GM21786 (cell line): ENCODE results near the gene PAK5.
A peak's percentile ranks its signal among the peaks of the same experiment; 100 is the strongest.

Experiments
- ATAC-seq: cut with Tn5 transposase; IDR thresholded peaks from one replicate; pipeline ENCODE4 v1.9.1; 2021; ENCODE audit not compliant: unreplicated experiment

PAK5 gene

GRCh38 chr20:9626357-9626756 is 212.5 kb downstream of the PAK5 start:
- ATAC-seq = no peak

- ATAC-seq = no peak
Observed at GRCh38 chr20:9617940-9618339, 220.9 kb downstream of the PAK5 start.

- ATAC-seq = peak; percentile 44
Observed at GRCh38 chr20:9616833-9617461, 221.9 kb downstream of the PAK5 start.

- no peak for ATAC-seq
Observed at GRCh38 chr20:9616455-9616805, 222.4 kb downstream of the PAK5 start.

- peak; percentile 96 for ATAC-seq
Observed at GRCh38 chr20:9615766-9616454, 223.0 kb downstream of the PAK5 start.

- no peak for ATAC-seq
Observed at GRCh38 chr20:9615118-9615517, 223.8 kb downstream of the PAK5 start.

DNA sequence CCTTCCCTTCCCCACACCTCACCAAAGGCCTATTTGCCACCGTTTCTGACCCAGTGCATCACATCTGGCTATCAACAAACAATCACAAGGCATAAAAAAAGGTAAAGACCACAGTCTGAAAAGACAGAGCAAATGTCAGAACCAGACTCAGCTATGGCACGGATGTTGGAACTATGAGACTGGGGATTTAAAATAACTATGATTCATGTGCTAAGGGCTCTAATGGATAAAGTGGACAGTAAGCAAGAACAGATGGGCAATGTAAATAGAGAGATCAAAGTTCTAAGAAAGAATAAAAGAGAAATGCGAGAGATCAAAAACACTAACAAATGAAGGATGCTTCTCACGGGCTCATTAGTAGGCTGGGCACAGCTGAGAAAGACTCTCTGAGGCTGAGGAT is 225.0 kb downstream of the PAK5 start:
- no peak for ATAC-seq

GRCh38 chr20:9611921-9612320 is 227.0 kb downstream of the PAK5 start:
- ATAC-seq = no peak

DNA sequence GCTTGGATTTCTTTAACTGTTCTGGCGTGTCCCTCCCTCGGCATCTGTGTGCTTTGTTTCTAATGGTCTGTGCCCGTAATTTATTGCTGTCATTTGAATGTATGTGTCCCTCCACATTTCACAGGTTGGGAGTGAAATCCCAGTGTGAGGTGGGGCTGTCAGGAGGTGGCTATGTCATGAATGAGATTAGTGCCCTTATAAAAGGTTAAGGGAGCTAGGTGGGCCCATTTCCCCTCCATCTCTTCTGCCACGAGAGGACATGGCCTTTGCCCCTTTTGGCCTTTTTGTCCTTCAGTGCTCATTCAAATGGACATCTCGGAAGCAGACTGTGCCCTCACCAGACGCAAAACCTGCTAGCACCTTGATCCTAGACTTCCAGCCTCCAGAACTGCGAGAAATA is 228.2 kb downstream of the PAK5 start:
- ATAC-seq = no peak

DNA sequence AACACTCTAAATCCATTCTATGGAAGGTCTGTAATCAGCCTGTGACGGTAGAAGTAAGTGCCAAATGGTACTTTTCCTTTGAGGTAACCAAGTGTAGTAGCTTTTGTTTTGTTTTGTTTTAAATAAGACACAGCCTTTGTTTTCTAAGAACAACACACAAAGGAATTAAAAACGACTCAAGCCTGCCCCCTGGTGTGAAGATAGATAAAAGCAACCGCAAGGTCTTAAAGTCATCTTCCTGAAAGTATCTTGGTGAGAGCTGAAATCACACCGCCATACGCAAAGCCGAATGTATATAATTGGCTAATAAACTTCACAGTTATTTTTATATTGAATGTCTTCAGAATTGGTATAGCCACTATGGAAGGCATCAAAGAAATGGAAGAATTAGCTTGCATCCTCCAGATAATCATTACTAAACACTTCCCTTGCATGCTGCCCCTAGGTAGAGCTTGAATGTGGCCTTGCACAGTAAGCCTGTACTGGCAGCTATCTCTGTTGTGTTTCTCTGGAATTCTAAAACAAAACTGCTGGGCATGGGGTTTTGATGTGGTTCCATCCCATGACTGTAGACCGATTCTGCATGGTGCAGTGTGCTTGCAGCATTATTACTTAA is 228.9 kb downstream of the PAK5 start:
- ATAC-seq = peak; percentile 62

- no peak for ATAC-seq
Observed at GRCh38 chr20:9608639-9609340, 230.1 kb downstream of the PAK5 start.

- ATAC-seq = no peak
Observed at GRCh38 chr20:9602847-9603183, 236.1 kb downstream of the PAK5 start.

DNA sequence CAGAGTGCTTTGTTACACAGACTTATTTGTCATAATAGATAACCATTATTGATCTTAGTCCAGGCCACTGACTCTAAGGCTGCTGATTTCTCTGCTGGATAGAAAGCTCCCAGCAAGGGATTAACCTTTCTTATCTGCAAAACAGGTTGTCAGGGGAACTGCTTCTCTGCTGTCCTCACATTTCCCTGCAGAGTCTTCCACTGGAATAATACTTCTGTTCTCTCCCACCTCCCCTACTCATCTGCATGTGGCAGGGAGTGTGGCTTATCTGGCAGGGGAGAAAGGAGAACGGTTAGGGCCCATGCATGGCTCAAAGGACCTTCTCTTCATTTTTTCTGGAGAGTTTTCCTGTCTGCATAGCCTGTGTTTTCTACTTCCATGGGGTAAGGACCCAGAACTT is 238.3 kb downstream of the PAK5 start:
- no peak for ATAC-seq

DNA sequence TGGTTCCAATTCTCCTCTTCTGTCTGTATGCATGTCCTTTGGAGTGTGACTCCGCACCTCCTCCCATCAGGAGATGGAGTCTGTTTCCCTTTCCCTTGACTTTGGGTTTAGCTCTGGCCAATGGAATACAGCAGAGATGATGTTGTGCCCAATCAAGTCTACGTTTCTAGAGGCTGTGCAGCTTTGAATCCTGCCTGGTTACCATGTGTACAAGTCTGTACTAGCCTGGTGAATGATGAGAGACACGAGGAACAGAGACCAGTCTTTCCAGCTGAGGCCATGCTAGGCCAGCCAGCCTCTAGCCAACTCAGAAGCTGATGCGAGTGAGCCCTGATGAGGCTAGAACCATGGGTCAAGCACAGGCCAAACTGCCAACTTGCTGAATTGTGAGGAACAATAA is 241.3 kb downstream of the PAK5 start:
- ATAC-seq = no peak

DNA sequence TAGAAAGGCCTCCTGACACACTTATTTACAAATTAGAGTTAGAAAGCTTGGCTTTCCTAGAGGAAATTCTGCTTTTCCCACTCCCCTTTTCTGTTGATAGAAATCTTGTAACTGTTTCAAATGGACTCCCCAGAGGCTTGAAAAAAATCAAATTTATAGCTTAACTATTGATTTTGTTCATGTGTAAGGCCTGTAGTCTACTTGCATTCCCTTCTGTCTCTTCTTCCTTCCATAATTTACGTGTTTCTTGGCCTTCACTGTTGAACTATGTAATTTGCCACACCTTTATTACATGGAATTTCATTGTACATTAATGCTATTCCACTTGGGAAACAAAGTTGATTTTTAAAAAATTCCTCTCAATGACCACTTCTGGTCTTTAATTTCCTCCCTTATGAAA is 243.1 kb downstream of the PAK5 start:
- no peak for ATAC-seq

DNA sequence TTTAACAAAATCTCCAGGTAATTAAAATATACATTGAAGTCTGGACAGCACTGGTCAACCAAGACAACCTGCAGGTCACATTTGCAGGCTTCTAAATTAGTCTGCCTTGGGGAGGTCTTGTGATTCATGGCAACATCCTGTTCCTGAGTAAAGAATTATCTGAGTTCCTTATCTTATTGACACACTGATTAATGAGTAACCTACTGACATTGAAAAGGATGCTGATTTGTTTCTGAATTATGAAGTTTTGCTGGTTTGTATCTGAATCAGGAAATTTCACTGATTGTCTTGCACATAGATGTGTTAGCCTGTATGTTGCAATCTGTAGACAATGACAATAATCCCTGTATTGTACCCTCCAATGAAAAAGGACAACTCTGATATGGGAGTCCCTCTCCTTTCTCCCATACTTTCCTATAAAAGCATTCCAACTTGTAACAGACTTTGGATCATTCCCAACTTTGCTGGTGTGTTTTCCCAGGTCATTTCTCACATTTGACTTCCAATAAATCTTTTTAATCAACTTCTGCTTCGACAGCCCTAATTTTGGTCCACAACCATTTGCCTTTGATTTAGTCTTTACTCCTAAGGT is 244.5 kb downstream of the PAK5 start:
- no peak for ATAC-seq

GRCh38 chr20:9592419-9592818 is 246.5 kb downstream of the PAK5 start:
- no peak for ATAC-seq

- no peak for ATAC-seq
Observed at GRCh38 chr20:9591080-9591479, 247.8 kb downstream of the PAK5 start.

DNA sequence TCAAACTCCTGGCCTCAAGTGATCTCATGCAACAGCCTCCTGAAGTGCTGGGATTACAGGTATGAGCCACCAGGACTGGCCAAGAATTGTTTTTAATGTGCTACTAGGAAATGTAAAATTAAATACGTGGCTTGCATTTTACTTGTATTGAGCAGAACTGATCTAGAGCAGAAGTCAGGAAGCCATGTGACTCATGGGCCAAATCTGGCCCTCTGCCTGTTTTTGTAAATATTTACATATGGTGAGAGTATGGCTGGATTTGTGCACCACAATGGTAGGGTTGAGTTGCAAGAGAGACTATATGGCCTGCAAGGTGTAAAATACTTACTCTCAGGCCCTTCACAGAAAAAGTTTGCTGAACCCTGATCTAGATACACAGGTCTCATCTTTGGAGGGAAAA is 248.7 kb downstream of the PAK5 start:
- ATAC-seq = no peak

DNA sequence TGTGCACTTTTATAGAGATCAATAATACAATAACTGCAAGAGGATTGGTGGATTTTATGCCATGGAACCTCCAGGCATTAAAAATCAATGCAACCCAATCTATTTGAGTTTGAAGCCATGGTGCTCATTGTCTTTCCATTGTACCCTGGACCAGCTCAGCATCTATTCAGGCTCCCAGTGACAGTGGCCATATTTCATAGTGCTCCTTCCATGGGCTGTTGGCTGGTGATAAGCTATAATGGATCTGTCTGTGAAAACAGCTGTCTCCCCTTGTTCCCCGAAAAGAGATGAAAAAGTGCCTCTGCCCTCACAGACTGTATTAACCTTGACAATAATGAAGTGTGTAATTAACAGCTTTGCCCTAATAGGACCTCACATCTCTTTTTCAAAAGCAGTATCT is 250.2 kb downstream of the PAK5 start:
- ATAC-seq = no peak

- no peak for ATAC-seq
Observed at GRCh38 chr20:9583151-9583550, 255.7 kb downstream of the PAK5 start.

DNA sequence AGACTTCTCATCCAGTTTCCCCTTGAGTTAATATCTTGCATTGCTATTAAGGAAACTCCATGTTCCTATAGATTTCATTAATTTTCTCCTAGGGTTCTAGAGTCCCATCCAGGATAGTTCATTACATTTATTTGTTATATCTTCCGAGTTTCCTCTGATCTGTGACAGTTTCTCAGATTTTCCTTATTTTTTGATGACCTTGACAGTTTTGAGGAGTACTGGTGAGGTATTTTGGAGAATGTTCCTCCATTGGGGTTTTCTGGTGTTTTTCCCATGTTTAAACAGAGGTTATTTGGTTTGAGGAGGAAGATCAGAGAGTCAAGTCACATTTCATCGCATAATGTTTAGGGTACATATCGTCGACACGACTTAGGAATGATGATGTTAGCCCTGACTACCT is 256.7 kb downstream of the PAK5 start:
- no peak for ATAC-seq
